Fibroblast of villous mesenchyme (primary cell): Measurements from ENCODE around the gene OR5A2. TPM values are rescaled to one million over a fixed set of nuclear protein-coding genes. Genes with fewer than 3 reads are reported as not detected.
"Not testable (repeated sequence)": the region's sequence is repeated elsewhere in the genome, so short reads cannot be mapped to it uniquely, and the experiment has no call there.

Experiments used
- DNase-seq: peaks from one replicate; pipeline ENCODE4 v3.0.0-alpha.2; 2010; ENCODE audit warnings: low read depth
- H3K4me3 ChIP-seq: 2 replicates; pipeline ENCODE4 v1.5.1; 2011; ENCODE audit warnings: low read depth, mild to moderate bottlenecking, low read length
- total RNA-seq: library from RNA; depleted of rRNA; stranded (reverse); fragments of >200 nt; gene quantifications from 2 replicates; pipeline ENCODE4 v1.2.3, GENCODE V29; 2012
- TF ChIP-seq, protein P1 (sequence below): IDR thresholded peaks from 2 replicates; pipeline ENCODE4 v1.5.1; 2012; ENCODE audit warnings: low read depth, mild to moderate bottlenecking, low read length; ENCODE audit not compliant: insufficient read depth

OR5A2 gene
- total RNA-seq, 1 donor, result not detected

DNA sequence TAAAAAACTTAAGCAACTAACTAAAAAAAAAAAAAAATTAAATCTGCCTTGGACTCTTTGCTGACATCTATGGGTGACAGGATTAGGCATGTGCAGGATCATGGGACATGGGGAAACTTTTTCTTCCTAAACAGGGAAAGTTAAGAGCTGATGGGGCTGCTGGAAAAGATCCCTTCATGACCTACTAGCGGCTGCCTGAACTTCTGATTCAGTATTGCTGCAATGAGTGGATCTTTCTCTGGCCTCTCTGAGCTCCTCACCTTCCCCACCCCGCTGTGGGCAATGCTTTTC lies 25.0 kb downstream of the OR5A2 start:
- TF ChIP-seq, protein P1, sequence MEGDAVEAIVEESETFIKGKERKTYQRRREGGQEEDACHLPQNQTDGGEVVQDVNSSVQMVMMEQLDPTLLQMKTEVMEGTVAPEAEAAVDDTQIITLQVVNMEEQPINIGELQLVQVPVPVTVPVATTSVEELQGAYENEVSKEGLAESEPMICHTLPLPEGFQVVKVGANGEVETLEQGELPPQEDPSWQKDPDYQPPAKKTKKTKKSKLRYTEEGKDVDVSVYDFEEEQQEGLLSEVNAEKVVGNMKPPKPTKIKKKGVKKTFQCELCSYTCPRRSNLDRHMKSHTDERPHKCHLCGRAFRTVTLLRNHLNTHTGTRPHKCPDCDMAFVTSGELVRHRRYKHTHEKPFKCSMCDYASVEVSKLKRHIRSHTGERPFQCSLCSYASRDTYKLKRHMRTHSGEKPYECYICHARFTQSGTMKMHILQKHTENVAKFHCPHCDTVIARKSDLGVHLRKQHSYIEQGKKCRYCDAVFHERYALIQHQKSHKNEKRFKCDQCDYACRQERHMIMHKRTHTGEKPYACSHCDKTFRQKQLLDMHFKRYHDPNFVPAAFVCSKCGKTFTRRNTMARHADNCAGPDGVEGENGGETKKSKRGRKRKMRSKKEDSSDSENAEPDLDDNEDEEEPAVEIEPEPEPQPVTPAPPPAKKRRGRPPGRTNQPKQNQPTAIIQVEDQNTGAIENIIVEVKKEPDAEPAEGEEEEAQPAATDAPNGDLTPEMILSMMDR, result no peak

GRCh38 chr11:59400461-59401261 lies 25.6 kb downstream of the OR5A2 start:
- TF ChIP-seq, protein P1, result no peak
- DNase-seq, result no peak
- no peak overlapping the region for H3K4me3 ChIP-seq

More for the DNA sequence above, 25.0 kb downstream of the OR5A2 start:
- no peak overlapping the region for H3K4me3 ChIP-seq
- DNase-seq, result no peak

GRCh38 chr11:59394186-59394585 lies 32.0 kb downstream of the OR5A2 start:
- DNase-seq, result no peak
- TF ChIP-seq, protein P1, result no peak
- H3K4me3 ChIP-seq, result no peak overlapping the region

DNA sequence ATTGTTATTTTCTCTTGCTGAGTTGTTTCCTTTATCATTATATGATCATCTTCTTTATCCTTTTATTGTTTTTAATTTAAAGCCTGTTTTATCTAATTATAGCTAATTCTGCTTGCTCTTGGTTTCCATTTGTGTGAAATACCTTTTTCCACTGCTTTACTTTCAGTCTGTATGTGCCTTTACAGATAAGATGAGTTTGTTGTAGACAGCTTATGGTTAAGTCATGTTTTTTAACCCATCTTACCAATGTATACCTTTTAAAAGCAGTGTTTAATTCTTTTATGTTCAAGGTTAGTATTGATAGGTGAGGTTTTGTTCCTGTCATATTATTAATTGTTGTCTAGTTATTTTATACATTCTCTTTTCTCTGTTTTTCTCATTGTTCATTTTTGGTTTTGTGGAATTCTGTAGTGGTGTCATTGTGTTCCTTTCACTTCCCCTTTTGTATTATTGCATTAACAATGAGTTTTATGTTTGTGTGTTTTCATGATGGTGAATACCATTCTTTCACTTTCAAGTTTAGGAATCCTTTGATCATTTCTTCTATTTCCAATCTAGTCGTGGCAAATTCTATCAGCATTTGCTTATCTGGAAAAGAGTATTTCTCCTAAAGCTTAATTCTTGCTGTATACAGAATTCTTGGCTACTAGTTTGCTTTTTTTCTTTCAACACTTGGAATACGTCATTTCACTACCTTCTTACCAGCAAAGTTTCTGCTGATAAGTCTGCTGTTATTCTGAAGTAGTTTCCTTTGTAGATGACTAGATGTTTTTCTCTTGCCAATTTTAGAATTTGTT lies 45.8 kb downstream of the OR5A2 start:
- H3K4me3 ChIP-seq, result no peak overlapping the region
- TF ChIP-seq, protein P1, result no peak
- DNase-seq, result no peak

- DNase-seq, H3K4me3 ChIP-seq: not testable (repeated sequence)
Observed at GRCh38 chr11:59372324-59372723, 53.9 kb downstream of the OR5A2 start.

GRCh38 chr11:59368238-59369022 lies 57.8 kb downstream of the OR5A2 start:
- DNase-seq, result no peak
- TF ChIP-seq, protein P1, result no peak

More at GRCh38 chr11:59368238-59369022, 57.8 kb downstream of the OR5A2 start:
- H3K4me3 ChIP-seq, result no peak overlapping the region

Other genes with a start within 250 kb of the OR5A2 start
- gene MPEG1, start 213.5 kb downstream of the OR5A2 start, total RNA-seq, result not detected in 2 replicates
- gene OR5AN1, start 67.5 kb downstream of the OR5A2 start, total RNA-seq, result under 0.01 TPM in 1 of 2 replicates, not detected in the other
- not detected in 2 replicates for gene OR5A1, start 10.1 kb upstream of the OR5A2 start, total RNA-seq
- gene OR4D6, start 30.5 kb upstream of the OR5A2 start, total RNA-seq, result not detected in 2 replicates
- gene OR4D10, start 46.9 kb upstream of the OR5A2 start, total RNA-seq, result under 0.01 TPM in 1 of 2 replicates, not detected in the other
- not detected in 2 replicates for gene OR4D11, start 77.2 kb upstream of the OR5A2 start, total RNA-seq
- gene OR4D9, start 85.1 kb upstream of the OR5A2 start, total RNA-seq, result under 0.01 TPM in 1 of 2 replicates, not detected in the other
- 34.8 and 44.0 TPM in 2 replicates for gene OSBP, start 189.4 kb upstream of the OR5A2 start, total RNA-seq
- 15.5 and 17.1 TPM in 2 replicates for gene PATL1, start 242.6 kb upstream of the OR5A2 start, total RNA-seq